GM18858 (cell line): ENCODE measurements around the gene AMER2.

Source experiments
- ATAC-seq: cut with Tn5 transposase; IDR thresholded peaks from one replicate; pipeline ENCODE4 v1.9.1; 2021; ENCODE audit not compliant: unreplicated experiment

Gene AMER2

DNA sequence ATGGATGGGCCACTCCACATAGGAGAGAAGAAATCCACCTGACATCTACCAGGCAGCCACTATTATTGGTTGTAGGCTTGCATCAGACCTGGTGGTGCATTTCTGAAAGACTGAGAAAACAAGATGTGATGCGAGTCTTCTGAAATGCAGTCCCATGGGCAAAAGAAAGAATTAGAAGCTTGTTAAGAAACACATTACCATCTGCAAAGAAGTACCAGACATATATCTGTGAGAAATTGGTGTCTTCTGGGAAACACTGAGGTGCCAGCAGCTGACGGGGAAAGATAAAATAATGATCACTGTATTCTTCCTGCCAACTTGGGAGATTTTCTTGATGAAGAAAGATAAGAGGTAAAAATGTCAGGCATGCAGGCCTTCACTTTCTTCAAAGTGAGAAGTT is 14.4 kb downstream of the AMER2 start:
- ATAC-seq = no peak

DNA sequence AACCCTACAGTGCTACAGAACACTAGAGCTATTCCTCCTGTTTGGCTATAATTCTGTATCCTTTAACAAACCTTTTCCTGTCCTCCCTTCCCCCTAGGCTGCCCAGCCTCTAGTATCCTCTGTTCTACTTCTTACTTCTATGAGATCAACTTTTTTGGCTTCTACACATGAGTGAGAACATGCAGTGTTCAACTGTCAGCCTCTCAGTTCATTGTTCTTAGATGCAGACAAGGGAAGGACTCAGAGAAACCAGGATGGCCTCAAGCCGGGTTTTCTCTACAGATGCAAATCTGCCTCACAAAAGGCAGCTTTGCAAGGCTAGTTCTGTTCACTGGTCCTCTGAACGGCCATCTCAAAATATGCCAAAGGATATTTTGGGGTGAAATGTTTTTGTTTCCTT is 18.4 kb downstream of the AMER2 start:
- no peak for ATAC-seq

DNA sequence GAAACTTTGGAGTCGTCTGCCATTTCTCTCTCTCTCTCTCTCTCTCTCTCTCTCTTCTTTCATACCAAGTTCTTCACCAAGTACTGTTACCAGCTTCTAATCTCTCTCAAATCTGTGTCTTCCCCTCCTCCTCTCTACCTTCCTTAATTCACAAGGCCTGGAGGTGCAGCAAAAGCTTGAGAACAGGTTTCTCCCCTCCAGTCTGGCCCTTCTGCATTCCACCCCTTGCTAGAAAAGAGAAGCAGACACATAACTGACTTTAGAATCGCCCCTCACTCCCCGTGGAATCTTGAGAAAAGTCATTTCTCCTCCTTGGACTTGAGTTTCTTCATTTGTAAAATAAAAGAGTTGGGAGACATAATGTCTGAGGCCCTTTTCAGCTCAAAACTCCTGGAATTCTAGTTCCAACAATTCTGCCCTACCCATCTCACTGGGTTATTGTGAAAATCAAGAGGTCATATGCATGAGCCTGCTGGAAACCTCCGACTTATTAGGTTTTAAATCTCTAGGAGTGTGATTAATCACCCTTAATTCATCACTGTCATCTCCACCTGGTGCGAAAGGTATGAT is 20.4 kb downstream of the AMER2 start:
- no peak for ATAC-seq

DNA sequence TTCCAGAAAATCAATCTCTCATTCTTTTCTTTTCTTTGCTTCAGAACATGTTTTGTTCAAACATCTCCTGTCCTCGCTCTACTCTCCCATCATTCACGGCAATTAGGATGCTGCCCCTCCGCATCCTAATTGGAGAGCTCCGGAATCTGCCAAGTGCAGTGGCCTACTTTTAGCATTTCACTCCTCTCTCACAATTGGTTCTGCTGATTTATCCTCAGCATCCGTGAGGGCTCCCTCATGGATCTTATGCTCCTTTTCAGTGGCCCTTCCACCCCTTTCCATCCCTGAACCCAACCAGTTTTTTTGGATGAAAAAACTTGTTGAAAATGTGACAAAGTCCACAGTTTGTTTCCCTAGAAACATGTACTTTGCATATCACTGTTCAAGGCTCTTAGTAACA is 22.4 kb downstream of the AMER2 start:
- no peak for ATAC-seq

DNA sequence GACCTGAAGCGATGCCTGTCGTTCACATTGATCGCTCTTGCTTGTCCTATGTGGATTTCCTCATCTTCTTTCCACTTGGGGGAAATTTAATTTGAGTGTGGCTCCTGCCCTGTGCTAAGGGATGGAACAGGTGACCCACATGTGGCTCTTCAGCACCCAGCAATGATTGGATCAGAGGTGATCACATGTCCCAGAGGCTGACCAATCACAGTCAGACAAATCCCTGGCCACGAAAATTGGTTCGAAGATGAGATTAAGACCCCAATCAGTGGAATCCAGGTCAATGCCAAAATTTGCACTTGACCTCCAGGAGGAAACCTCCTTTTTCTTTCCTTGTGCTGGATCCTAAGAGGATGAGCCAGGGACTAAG is 23.7 kb downstream of the AMER2 start:
- ATAC-seq = no peak

GRCh38 chr13:25147638-25148401 is 24.3 kb downstream of the AMER2 start:
- peak; percentile 93 for ATAC-seq

DNA sequence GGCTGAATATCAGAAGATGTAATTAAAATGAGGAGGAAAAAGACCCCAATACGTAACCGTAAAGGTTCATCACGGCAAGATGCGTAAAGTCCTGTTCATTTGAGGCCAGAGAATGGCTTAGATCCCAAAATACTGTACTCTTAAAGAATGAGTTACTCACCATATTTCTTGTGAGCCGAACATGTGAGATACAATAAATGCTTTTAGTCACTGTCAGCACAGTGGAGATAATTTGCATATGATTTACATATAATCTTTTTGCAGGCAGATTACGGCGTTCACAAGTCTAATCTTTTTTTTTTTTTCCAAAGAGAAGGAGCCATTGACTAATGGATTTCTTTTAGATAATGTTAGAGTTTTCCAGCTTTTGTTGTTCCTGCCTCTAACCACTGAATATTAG is 28.4 kb downstream of the AMER2 start:
- ATAC-seq = no peak

GRCh38 chr13:25141042-25141441 is 31.0 kb downstream of the AMER2 start:
- no peak for ATAC-seq

DNA sequence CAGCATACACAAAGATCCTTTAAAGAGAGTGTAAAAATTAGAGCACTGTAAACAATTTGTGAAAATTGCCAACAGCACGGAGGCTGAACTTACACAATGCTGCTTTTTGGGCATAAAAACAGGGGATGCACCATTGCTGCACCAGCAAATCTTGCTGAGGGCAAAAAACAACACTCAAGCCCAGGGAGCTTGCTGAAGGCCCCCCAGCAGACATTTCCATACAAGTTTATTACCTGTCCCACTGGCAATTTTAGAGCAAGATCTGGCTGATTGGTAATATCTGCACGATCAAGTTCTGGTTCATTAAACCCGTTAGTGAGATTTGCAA is 34.3 kb downstream of the AMER2 start:
- no peak for ATAC-seq

DNA sequence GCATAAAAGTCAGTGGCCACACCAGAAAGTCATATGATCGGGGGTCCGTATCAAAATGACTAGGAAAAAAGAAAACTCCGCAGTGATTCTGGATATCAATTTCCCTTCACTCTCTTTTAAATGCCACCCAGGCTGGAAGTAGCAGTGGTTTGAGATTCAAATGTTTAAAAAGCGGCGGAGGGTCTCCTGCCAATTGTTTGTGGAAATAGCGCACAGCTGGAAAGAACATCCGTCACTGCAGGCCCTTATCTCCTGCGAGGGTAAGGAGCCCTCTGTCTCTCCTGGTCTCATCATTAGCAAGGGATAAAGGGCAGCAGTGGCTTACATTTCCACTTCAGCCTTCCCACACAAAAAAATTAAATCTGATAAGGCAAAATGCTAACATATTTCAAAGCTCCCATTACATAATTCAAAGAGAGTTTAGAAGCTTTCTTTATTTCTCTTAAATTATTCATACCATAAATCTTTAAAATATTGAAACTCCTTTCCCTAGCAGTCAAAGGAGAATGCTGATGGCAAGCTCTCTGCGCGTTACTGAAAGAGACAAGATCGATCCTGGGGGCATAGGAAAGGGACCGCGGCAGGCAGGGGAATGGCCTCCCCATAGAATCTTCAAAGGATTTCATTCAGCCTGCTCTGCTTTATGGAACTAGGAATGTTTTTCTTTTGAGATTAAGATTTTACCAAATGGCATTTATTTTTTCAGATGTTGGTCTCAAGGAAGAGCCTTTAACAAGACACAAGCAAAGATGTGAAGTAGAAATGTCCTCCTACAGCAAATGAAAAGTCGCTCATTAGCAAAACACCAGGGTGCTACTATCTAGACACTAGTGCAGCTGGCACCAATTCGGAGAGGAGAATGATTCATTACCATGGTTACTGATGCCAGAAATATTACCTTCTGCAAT is 35.0 kb downstream of the AMER2 start:
- no peak for ATAC-seq

- ATAC-seq = no peak
Observed at GRCh38 chr13:25135896-25136295, 36.2 kb downstream of the AMER2 start.

DNA sequence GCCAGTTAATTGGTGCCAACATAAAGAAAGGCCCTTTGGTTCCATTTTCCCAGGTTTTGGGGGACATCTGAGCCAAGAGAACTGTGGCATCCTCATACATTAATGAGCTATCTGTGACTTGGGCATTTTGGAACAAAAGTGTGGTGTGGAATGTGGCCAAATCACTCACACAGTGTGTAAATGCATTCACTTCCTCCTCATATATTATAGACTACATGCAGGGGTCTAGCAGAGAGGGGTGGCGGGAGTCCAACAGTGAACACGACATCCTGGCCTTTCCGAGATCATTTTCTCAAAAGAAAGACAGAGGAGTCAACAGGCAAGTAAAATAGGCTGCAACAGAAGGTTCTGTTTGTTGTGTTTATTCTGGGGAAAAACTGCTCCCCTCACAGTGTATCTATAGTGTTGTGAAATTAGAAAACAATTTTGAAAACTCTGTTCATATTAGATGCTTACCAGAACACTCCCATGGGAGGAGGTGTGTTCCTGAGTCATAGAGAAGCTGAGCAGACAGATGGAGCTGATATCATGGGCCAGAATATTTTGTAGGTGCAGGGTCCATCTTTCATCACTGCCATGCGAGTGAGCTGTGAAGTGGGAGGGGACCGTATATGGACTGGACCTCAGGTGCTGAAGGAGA is 39.2 kb downstream of the AMER2 start:
- ATAC-seq = no peak

DNA sequence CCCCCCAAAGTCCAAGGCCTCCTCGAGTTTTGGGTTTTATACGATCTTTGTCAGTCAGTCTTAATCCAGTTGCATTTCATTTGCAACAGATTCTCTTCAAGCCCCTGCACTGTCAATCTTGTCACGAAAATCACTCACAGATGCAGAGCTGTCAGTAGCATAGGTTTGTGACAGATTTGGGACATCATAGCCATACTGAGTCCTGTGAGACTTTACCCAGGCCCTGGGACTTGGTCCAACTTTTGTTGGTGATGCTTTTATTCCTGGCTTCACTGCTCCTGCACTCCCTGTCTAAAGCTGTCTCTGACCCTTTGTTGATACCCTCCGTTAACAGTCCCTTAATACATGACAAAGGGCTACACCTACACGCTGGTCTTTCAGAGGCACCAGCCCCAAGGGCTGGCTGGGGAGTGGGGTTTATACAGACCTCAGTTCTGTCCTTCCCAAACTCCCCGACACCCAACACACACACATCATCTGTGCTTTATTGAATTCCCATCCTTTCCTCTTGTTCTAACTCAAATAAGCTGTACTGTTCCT is 40.1 kb downstream of the AMER2 start:
- ATAC-seq = no peak

GRCh38 chr13:25130944-25131343 is 41.1 kb downstream of the AMER2 start:
- no peak for ATAC-seq

GRCh38 chr13:25118378-25118905 is 53.6 kb downstream of the AMER2 start:
- ATAC-seq = no peak

- ATAC-seq = no peak
Observed at GRCh38 chr13:25117312-25117711, 54.8 kb downstream of the AMER2 start.

DNA sequence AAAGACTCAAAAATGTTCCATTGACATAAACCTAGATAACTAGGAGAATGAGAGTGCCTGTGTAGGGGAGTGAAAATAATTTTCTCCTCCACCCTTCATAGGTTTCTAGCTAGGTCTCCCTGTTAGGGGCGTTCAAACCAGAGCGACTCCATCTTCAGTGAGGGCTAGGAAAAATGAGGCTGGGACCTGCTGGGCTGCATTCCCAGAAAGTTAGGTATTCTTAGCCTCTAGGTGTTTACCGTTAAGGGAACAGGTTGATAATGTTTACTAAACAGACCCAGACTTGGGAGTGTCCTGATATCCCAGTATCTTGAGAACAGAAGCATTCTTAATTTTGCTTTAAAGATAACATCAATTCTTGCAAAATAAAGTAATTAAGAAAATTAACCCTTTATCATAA is 56.0 kb downstream of the AMER2 start:
- no peak for ATAC-seq

GRCh38 chr13:25114220-25114619 is 57.9 kb downstream of the AMER2 start:
- peak; percentile 80 for ATAC-seq

- ATAC-seq = no peak
Observed at GRCh38 chr13:25112695-25113255, 59.3 kb downstream of the AMER2 start.
